ENCODE data around the gene XPO1.
A peak's percentile ranks its signal among the peaks of the same experiment; 100 is the strongest.
"Not testable (repeated sequence)": the region's sequence is repeated elsewhere in the genome, so short reads cannot be mapped to it uniquely, and the experiment has no call there.

The XPO1 gene

DNA sequence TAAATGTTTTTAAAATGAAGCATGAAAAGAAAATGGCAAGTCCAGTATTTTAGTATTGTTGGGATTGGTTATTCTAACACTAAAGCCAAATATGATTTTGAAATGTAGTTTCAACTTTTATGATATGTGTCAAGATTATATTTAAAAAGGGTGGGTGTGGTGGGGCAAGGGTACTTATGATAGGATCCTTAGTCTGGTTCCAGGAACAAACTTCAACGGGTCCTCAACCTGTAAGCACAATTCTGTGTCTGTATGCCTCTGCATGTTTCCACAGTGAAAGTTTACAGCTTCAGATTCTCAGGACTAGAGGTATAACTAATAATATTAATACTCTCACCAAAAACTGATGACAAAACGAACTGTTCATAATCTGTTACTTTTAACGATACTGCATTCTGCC lies 73.1 kb downstream of the XPO1 start:
- no peak for DNase-seq

DNA sequence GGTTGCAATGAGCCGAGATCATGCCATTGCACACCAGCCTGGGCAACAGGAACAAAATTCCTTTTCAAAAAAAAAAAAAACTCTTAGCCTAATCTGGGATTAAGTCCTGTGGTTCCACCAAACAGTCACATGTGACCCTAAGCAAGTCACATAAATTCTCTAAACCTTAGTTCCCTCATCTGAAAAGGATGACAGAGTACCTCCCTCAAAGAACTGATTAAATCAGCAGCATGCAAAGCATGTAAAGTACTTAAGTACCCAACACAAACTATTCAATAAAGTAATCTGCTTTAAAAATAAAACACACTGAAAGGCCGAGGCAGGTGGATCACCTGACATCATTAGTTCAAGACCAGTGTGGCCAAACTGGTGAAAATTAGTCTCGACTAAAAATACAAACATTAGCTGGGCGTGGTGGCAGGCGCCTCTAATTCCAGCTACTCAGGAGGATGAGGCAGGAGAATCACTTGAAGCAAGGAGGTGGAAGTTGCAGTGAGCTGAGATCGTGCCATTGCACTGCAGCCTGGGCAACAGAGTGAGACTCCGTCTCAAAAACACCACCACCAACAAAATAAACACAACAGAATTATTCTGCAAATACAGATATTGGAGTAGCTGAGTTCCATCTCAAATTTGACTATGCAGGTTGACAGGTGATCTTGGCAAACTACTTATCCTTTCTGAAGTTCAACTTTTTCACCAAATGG lies 74.2 kb downstream of the XPO1 start:
- DNase-seq: no peak

DNA sequence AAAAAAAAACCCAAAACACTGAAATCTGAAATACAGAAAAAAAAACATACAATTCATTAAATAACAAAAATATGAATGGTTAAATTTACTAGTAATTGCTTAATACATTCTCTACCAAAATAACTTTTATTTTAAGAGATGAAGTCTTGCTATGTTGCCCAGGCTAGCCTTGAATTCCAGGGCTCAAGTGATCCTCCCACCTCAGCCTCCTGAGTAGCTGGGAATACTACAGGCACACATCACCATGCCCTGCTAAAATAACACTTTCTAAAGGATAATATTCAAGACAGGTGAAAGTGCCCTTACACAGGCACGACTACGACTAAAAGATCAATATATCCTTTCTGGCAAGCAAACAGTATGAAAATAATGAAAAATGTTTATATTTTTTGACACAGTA lies 76.8 kb downstream of the XPO1 start:
- DNase-seq: no peak

DNA sequence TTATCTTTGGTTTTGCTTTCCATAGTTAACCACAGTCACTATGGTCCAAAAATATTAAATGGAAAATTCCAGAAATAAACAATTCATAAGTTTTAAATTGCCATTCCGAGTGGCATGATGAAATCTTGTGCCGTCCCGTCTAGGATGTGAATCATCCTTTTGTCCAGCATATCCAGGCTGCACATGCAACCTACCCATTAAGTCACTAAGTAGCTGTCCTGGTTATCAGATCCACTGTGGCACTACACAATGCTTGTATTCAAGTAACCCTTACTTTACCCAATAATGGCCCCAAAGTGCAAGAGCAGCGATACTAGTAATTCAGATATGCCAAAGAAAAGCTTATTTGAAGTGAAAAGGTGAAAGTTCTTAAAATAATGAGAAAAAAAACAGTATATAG lies 78.0 kb downstream of the XPO1 start:
- no peak for DNase-seq

DNA sequence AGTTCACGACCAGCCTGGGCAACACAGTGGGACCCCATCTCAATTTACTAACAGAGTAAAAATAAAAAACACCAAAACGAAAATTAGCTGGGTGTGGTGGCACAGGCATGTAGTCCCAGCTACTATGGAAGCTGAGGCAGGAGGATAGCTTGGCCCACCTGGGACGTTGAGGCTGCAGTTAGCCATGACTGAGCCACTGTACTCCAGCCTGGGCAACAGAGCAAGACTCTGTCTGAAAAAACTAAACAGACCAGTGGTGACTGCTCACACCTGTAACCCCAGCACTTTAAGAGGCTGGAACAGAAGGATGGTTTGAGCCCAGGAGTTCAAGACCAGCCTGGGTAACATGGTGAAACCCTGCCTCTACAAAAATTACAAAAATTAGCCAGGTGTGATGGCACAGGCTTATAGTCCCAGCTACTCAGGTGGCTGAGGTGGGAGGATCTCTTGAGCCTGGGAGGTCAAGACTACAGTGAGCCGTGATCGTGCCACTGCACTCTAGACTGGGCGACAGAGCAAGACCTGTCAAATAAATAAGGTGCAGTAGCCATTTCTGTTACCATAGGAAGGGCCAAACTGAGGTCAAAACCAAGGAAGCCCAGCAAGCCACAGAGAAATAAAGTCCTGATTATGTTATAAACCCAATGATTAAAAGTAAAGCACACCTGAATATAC lies 81.3 kb downstream of the XPO1 start:
- DNase-seq: no peak

DNA sequence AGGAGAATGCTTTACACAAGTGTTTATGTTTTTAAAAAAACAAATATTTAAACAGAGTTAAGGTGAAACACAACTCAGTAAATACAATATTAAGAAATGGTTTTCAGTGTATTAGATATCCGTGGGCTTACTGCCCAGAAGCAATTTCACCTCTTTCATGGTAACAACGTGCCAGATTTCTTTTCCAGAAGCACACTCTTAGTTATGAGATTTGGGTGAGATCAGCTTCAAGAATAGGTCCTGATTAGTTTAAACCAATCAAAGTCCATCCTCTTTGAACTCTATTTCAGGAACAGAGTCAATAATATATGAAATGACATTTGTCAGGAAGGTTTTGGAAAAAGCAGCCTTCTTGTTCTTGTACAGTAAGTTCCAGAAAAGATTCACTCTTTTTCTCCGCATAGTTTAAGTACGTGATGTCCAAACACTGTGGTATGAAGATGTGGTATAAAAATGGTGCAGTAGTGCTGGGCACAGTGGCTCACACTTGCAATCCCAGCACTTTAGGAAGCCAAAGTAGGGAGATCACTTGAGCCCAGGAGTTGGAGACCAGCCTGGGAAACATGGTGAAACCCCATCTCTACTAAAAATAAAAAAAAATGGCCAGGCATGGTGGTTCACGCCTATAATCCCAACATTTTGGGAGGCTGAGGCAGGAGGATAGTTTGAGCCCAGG lies 81.9 kb downstream of the XPO1 start:
- DNase-seq: no peak

DNA sequence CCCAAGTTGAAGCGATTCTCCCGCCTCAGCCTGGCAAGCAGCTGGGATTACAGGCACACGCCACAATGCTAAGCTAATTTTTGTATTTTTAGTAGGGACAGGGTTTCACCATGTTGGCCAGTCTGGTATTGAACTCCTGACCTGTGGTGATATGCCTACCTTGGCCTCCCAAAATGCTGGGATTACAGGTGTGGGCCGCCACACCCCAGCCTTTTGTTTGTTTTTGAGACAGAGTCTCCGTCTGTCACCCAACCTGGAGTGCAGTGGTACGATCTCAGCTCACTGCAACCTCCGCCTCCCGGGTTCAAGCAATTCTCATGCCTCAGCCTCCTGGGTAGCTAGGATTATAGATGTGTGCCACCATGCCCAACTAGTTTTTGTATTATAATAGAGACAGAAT lies 83.2 kb downstream of the XPO1 start:
- not testable (repeated sequence) for DNase-seq

DNA sequence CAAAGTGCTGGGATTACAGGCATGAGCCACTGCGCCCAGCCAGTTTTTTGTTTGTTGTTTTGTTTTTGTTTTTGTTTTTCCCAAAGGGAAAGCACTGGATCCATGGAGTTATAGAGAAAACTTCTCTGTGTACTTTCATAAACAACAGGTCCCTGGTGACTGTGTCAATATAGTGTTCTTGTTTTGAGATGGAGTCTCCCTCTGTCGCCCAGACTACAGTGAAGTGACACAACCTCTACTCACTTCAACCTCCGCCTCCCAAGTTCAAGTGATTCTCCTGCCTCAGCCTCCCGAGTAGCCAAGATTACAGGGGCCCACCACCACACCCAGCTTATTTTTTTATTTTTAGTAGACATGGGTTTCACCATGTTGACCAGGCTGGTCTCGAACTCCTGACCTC lies 83.8 kb downstream of the XPO1 start:
- no peak for DNase-seq

DNA sequence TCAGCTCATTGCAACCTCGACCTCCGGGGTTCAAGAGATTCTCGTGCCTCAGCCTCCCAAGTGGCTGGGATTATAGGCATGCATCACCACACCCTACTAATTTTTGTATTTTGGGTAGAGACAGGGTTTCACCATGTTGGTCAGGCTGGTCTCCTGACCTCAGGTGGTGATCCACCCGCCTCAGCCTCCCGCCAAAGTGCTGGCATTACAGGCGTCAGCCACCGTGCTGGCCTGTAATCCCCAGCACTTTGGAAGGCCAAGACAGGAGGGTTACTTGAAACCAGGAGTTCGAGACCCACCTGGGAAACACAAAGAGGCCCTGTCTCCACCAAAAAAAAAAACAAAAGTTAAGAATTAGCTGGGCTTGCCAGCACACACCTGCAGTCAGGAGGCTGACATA lies 85.8 kb downstream of the XPO1 start:
- DNase-seq: no peak

DNA sequence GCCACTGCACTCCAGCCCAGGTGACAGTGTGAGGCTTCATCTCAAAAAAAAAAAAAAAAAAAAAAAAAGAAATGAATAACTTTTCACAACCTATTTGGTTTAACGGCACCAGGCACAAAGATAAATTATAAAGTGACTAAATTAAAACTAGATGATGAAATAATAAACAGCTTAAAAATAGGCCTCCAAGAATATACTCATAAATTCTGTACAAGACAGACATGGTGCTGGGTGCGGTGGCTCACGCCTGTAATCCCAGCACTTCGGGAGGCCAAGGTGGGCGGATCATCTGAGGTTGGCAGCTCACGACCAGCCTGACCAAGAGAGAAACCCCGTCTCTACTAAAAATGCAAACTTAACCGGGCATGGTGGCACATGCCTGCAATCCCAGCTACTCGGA lies 87.0 kb downstream of the XPO1 start:
- no peak for DNase-seq

DNA sequence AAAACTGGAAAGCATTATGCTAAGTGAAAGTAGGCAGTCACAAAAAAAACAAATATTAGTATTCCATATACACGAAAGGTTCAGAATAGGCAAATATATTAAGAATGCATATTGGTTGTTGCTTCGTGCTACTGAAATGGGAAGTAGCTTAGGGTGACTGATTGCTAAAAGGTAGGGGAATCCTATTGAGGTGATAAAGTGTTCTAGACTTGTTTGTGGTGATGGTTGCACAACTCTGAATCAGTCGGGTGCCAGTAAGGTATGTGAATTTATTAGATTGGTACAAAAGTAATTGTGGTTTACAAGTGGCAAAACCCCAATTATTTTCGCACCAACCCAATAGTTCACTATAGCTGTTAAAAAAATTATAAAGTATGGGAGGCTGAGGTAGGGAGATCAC lies 88.0 kb downstream of the XPO1 start:
- DNase-seq: no peak

DNA sequence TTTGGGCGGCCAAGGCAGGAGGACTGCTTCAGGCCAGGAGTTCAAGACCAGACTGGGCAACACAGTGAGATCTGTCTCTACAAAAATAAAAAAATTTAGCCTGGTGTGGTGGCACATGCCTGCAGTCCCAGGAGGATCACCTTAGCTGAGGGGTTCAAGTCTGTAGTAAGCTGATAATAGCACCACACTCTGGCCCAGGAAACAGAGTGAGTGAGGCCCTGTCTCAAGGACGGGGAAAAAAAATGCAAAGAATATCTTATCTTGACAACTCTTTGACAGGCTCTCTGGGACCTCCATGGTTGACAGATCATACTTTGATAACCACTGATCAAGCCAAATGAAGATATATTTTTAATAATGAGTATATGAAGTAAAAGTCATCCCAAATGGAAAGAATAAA lies 89.9 kb downstream of the XPO1 start:
- DNase-seq: no peak

DNA sequence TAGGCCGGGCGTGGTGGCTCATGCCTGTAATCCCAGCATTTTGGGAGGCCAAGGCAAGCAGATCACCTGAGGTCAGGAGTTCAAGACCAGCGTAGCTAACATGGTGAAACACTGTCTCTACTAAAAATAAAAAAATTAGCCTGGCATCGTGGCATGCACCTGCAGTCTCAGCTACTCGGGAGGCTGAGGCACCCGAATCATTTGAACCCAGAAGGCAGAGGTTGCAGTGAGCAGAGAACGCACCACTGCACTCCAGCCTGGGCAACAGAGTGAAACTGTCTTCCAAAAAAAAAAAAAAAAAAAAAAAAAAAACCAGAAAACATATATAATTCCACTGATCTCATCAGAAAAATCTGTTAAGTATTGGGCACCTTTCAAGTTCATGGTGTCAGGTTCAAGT lies 91.2 kb downstream of the XPO1 start:
- not testable (repeated sequence) for DNase-seq

DNA sequence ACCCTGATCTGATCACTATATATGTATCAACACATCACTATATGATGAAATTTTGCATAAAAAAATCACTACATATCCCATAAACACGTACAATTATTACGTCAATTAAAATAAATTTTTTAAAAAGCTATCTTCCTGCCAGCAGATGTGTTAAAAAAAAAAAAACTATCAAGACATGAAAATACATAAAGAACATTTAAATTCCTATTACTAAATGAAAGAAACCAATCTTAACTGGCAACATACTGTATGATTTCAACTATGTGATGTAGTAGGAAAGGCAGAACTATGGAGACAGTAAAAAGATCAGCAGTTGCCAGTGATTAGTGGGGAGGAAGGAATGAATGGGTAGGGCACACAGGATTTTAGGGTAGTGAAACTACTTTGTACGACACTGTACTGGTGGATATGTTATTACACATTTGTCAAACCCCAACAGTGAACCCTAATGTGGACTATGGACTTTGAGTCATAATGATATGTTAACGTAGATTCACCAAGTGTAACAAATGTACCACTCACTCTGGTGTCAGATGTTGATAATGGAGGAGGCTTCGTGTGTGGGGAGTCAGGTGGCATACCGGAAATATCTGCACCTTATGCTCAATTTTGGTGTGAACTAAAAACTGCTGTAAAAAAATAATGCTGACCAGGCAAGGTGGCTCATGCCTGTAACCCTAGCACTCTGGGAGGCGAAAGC lies 94.7 kb downstream of the XPO1 start:
- DNase-seq: no peak

DNA sequence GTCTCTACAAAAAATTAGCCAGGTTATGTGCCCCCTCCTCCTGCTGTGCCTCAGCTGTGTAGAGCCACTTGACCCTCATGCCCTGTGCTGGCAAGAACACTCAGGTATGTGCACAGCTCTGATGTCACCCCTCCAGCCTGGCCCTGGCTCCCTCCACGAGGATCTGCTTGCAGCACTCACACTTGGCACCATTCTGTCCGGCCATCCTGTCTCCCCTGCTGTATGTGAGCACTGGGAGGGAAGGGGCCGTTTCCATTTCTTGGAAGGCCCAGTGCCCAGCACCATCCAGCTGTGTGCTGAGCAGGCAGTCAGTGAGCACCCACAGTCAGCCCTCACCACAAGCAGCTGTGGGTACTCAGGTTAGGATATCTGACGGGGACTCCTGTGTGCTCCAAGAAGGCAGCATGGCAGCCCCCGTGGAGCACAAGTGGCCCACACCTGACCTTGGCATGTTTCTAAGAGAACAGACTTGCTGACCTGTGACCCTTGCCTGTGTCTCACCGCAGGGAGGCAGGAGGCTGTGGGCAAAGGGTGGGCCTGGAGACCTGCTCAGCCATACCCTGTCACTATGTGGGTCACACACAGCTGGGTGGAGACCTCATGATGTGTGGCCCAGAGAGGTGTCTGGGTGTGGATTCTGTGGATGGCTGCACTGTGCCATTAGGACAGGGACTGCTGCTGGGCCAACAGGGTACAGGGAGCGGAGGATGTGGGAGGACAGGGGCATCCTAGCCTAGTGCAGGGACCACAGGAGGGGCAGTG lies 98.7 kb downstream of the XPO1 start:
- no peak for DNase-seq

DNA sequence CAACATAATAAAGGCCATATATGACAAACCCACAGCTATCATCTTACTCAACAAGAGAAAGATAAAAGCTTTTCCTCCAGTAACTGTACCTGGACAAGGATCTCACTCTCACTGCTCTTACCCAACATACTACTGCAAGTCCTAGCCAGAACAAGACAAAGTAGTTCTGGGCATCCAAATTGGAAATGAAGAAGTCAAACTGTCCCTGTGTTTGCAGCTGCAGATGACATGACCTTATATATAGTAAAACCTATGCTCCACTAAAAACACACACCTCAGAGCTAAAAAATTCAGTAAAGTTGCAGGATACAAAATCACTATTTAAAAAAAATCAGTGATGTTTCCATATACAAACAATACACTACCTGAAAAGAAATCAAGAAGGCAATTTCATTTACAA lies 99.5 kb downstream of the XPO1 start:
- DNase-seq: no peak

DNA sequence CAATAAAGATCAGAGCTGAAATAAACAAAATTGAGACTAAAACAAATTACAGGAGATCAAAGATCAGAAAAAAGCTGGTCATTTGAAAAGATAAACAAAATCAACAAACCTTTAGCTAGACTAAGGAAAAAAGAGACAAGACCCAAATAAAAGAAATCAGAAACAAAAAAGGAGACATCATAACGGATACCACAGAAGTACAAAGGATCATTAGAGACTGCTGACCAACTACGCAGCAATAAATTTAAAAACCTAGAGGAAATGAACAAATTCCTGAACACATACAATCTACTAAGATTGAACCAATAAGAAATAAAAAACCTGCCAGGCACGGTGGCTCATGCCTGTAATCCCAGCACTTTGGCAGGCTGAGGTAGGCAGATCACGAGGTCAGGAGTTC lies 101.0 kb downstream of the XPO1 start:
- no peak for DNase-seq

DNA sequence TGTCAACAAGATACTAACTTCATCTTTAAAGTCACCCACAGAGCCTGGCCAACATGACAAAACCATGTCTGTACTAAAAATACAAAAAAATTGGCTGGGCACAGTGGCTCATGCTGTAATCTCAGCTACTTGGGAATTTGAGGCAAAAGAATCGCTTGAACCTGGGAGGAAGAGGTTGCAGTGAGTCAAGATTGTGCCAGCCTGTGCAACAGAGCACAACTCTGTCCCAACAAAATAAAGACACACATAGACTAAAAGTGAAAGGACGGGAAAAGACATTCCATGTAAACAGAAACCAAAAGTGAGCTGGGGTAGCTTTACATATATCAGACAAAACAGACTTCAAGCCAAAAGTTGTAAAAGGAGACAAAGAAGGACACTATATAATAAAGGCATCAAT lies 102.1 kb downstream of the XPO1 start:
- DNase-seq: no peak

DNA sequence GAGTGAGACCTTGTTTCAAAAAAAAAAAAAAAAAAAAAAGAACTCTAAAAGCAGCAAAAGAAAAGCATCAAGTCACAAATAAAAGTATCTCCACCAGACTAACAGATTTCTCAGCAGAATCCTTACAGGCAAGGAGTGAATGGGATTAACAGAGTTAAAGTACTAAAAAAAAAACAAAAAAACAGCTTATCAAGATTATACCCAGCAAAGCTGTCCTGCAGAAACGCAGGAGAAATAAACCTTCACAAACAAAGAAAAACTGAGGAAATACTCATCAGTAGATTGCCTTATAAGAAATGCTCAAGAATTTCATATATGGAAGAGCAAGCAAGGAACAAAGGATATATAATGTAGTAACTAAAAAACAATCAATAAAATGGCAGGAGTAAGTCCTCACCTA lies 102.9 kb downstream of the XPO1 start:
- no peak for DNase-seq

DNA sequence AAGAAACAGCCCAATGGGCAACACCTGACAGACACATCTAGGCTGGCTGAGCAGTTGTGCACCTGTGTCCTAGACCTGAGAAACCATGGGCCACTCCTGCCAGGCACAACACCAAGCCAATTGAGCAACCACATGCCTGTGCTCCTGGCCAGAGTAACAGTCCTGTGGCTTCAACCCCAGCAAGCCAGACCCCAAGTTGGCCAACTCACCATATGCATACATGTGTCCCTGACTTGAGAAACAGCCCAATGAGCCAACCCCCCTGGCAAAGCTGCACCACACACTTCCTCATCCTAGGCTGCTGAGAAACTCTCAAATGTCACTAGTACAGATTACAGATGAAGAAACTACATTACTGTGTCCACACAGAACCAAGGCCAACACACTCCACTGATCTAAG lies 103.8 kb downstream of the XPO1 start:
- DNase-seq: peak; percentile 30

DNA sequence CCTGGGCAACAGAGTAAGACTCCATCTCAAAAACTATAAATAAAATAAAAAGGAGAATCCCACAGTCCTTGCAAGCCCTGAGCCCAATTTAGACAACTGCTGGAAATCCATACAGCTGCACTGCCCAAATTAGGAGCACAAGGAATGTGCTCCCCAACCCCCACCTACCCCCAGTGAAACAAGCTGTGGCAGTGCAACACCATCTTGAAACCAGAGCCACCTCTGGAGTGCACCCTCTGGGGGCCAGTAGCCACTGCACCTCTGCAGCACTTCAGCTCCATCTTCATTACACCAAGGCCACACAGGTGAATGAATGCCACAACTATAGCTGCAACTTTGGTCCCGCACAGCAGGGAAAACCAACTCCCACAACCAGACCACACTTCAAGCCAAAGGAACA lies 104.5 kb downstream of the XPO1 start:
- DNase-seq: no peak

DNA sequence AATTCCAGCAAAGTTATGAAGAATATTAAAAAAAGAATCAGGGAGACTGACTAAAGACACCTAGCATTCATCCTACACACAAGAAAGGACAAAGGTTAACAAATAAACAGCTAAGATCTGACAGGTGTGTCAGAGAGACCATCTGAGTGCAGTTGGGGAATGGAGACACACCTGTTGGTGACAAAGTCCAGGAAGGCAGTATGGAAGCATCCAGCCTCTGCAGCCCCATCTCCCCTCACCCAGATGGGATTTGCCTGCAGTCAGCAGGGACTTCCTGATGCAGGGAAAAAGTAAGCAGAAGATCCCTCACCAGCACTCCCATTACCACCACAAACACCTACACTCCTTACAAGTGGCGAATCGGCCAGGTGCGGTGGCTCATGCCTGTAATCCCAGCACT lies 105.2 kb downstream of the XPO1 start:
- DNase-seq: no peak

DNA sequence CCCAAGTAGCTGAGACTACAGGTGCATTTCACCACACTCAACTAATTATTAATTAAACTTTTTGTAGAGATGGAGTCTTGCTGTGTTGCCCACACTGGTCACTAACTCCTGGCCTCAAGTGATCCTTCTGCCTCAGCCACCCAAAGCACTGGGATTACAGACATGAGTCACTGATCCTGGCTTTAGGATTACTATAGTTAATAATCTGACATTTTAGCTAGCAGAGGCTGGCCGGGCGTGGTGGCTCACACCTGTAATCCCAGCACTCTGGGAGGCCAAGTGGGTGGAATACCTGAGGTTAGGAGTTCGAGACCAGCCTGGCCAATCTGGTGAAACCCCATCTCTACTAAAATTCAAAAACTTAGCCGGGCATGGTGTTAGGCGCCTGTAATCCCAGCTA lies 106.8 kb downstream of the XPO1 start:
- DNase-seq: no peak

Measured in femur (tissue), 1 donor.